ENCODE data around the gene RIPK1. TPM values are rescaled to one million over a fixed set of nuclear protein-coding genes. Genes with fewer than 3 reads are reported as not detected.

RIPK1 gene
- total and polyA plus RNA-seq, 9 of the 15 experiments (the other 6 are each of a cell fraction or from before 2014, with no cell fraction given), result 3.8 to 24.9 (median 17.7) TPM

DNA sequence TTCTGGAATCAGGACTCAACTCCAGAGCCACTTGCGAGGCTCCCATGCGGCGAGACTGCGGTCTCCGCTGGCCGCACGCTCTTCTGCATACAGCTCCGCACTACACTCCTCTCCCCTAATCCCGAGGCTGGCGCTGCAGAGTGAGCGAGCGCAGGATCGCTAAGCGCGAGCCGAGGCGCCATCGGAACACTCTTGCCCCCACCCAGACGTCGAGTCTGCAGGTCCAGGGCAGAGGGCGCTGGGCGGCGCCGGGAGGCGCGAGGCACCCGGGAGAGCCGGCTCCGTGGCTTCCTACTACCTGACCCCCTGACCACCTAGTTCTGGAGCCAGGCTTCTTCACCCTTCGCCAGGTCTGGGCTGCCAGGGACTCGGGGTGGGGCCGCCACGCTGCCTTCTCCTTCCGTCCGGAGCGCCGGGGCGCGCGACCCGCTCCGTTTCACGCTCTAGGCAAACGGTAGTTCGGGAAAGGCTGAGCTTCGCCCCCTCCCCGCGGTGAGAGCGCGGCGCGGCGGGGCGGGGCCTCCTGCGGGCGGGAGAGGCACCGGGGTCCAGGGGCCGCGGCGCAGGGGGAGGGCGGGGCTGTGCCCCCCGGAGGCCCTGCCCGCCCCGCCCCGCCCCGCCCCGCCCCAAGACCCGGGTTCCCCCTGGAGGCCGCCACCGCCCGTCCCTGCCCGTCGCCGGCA is 94.4 kb downstream of the RIPK1 start (continued):
- TF ChIP-seq, protein P1, sequence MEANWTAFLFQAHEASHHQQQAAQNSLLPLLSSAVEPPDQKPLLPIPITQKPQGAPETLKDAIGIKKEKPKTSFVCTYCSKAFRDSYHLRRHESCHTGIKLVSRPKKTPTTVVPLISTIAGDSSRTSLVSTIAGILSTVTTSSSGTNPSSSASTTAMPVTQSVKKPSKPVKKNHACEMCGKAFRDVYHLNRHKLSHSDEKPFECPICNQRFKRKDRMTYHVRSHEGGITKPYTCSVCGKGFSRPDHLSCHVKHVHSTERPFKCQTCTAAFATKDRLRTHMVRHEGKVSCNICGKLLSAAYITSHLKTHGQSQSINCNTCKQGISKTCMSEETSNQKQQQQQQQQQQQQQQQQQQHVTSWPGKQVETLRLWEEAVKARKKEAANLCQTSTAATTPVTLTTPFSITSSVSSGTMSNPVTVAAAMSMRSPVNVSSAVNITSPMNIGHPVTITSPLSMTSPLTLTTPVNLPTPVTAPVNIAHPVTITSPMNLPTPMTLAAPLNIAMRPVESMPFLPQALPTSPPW (CRISPR knock-in tag; IDR thresholded peaks at IDR 0.05), result peak; percentile 97
- TF ChIP-seq NR1H2 (CRISPR knock-in tag; IDR thresholded peaks at IDR 0.05) (peak; percentile 66; the same call in 1 of the 2 replicates), NR3C1 (CRISPR knock-in tag; IDR thresholded peaks at IDR 0.05) (0 out of 2 replicates have a peak, but pooled peaks have one; percentile 42), ZNF212 (CRISPR knock-in tag; IDR thresholded peaks at IDR 0.05) (peak; percentile 80; the same call in 1 of the 2 replicates), FIP1L1 (IDR thresholded peaks at IDR 0.05; ENCODE audit: low read depth, low read length, poor library complexity, severe bottlenecking) (peak; percentile 95), ZNF589 (CRISPR knock-in tag; IDR thresholded peaks at IDR 0.05; ENCODE audit: low read depth) (peak; percentile 51; the same call in 1 of the 2 replicates), MAFK (IDR thresholded peaks at IDR 0.05; ENCODE audit: low read length) (no peak; the same call in 1 of the 2 replicates), ZNF133 (CRISPR knock-in tag; IDR thresholded peaks at IDR 0.05) (peak; percentile 82; the same call in 1 of the 2 replicates), RAD51 (IDR thresholded peaks at IDR 0.05; ENCODE audit: borderline replicate concordance, low read depth) (no peak), IFI16 (CRISPR knock-in tag; IDR thresholded peaks at IDR 0.05) (no peak), CHD1 (IDR thresholded peaks at IDR 0.05; ENCODE audit: low read length) (peak; percentile 71), POLR2B (IDR thresholded peaks at IDR 0.05; ENCODE audit: low read depth, partially characterized antibody) (peak; percentile 92)
- TF ChIP-seq, protein P2, sequence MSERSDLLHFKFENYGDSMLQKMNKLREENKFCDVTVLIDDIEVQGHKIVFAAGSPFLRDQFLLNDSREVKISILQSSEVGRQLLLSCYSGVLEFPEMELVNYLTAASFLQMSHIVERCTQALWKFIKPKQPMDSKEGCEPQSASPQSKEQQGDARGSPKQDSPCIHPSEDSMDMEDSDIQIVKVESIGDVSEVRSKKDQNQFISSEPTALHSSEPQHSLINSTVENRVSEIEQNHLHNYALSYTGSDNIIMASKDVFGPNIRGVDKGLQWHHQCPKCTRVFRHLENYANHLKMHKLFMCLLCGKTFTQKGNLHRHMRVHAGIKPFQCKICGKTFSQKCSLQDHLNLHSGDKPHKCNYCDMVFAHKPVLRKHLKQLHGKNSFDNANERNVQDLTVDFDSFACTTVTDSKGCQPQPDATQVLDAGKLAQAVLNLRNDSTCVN (CRISPR knock-in tag; IDR thresholded peaks at IDR 0.05), result peak; percentile 88; the same call in 1 of the 2 replicates
- TF ChIP-seq, protein P3, sequence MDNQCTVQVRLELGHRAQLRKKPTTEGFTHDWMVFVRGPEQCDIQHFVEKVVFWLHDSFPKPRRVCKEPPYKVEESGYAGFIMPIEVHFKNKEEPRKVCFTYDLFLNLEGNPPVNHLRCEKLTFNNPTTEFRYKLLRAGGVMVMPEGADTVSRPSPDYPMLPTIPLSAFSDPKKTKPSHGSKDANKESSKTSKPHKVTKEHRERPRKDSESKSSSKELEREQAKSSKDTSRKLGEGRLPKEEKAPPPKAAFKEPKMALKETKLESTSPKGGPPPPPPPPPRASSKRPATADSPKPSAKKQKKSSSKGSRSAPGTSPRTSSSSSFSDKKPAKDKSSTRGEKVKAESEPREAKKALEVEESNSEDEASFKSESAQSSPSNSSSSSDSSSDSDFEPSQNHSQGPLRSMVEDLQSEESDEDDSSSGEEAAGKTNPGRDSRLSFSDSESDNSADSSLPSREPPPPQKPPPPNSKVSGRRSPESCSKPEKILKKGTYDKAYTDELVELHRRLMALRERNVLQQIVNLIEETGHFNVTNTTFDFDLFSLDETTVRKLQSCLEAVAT (IDR thresholded peaks at IDR 0.05), result peak; percentile 7 to 99; a peak in 2 of 4 replicates
- TF ChIP-seq, protein P4, sequence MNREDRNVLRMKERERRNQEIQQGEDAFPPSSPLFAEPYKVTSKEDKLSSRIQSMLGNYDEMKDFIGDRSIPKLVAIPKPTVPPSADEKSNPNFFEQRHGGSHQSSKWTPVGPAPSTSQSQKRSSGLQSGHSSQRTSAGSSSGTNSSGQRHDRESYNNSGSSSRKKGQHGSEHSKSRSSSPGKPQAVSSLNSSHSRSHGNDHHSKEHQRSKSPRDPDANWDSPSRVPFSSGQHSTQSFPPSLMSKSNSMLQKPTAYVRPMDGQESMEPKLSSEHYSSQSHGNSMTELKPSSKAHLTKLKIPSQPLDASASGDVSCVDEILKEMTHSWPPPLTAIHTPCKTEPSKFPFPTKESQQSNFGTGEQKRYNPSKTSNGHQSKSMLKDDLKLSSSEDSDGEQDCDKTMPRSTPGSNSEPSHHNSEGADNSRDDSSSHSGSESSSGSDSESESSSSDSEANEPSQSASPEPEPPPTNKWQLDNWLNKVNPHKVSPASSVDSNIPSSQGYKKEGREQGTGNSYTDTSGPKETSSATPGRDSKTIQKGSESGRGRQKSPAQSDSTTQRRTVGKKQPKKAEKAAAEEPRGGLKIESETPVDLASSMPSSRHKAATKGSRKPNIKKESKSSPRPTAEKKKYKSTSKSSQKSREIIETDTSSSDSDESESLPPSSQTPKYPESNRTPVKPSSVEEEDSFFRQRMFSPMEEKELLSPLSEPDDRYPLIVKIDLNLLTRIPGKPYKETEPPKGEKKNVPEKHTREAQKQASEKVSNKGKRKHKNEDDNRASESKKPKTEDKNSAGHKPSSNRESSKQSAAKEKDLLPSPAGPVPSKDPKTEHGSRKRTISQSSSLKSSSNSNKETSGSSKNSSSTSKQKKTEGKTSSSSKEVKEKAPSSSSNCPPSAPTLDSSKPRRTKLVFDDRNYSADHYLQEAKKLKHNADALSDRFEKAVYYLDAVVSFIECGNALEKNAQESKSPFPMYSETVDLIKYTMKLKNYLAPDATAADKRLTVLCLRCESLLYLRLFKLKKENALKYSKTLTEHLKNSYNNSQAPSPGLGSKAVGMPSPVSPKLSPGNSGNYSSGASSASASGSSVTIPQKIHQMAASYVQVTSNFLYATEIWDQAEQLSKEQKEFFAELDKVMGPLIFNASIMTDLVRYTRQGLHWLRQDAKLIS (CRISPR knock-in tag; IDR thresholded peaks at IDR 0.05), result 0 out of 2 replicates have a peak, but pooled peaks have one; percentile 12
- TF ChIP-seq, protein P5, sequence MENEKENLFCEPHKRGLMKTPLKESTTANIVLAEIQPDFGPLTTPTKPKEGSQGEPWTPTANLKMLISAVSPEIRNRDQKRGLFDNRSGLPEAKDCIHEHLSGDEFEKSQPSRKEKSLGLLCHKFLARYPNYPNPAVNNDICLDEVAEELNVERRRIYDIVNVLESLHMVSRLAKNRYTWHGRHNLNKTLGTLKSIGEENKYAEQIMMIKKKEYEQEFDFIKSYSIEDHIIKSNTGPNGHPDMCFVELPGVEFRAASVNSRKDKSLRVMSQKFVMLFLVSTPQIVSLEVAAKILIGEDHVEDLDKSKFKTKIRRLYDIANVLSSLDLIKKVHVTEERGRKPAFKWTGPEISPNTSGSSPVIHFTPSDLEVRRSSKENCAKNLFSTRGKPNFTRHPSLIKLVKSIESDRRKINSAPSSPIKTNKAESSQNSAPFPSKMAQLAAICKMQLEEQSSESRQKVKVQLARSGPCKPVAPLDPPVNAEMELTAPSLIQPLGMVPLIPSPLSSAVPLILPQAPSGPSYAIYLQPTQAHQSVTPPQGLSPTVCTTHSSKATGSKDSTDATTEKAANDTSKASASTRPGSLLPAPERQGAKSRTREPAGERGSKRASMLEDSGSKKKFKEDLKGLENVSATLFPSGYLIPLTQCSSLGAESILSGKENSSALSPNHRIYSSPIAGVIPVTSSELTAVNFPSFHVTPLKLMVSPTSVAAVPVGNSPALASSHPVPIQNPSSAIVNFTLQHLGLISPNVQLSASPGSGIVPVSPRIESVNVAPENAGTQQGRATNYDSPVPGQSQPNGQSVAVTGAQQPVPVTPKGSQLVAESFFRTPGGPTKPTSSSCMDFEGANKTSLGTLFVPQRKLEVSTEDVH (IDR thresholded peaks at IDR 0.05; ENCODE audit: low read depth, partially characterized antibody), result peak; percentile 20
